GM18507 (cell line): ENCODE data around the gene VTI1A.
"Not testable (repeated sequence)": the region's sequence is repeated elsewhere in the genome, so short reads cannot be mapped to it uniquely, and the experiment has no call there.

ENCODE experiments used
- DNase-seq: peaks from one replicate; pipeline ENCODE4 v3.0.0; 2011; ENCODE audit warnings: low read depth; ENCODE audit not compliant: insufficient read length; ENCODE audit errors: extremely low spot score
- FAIRE-seq: peaks from 2 replicates; lab custom pipeline; 2011; peaks lifted over from hg19 to GRCh38; lab: Jason Lieb, UNC

The VTI1A gene

DNA sequence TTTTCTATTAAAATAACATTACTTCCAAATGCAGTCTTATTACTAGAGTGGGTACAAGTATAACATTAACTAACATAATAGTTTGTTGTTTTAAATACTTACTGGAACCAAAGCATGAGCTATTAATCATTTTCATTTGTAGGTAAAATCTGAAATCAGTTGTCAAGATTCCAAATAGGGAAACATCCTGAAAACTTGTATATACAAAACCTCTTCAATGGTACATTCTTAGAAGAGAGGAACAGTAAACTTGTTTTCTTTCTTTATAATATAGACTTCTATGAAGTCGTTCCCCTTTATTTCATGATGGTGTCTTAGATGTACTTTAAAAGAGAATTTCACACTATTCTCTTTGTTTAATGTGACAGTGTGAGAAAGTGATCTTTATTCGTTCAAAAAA lies 85.9 kb downstream of the VTI1A start:
- FAIRE-seq = no peak
- no peak for DNase-seq

DNA sequence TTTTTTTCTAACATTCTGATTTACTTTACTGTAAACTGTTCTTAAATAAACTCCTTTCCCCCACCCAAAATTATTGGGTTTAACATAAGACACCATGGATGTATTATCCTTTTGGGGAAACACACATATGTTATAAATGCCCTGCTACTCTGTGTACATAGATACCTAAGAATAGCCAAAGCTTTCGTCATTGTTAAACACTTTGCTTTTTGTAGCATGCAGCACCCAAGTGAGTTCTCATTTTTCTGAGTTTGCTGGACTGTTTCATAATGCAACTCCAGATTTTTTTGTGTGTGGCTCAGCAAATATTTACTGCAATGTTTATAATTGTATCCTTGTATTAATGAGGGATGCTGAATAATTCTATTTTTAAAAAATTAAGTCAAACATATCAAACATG lies 86.9 kb downstream of the VTI1A start:
- no peak for FAIRE-seq
- DNase-seq = no peak

DNA sequence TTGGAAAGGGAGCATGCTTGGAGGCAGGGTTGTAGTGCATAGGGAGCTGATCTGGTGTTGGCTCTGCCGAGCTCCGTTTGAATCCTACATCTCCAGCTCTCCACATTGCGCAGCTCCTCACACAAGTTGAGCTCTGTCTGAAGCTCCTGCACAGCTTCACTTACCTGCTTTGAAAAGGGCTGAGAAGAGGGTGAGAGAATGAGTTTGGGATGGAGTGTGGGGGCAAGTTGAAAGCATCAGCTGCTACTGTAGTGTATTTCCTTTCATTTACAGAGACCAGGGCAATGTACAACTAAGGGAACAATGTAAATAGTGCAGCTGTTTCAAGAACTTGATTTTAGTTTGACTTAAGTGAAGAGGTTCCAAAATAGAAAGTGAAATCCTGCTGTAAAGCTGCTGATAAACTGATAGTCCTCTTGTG lies 88.5 kb downstream of the VTI1A start:
- FAIRE-seq (peak; percentile 5), DNase-seq (no peak)

DNA sequence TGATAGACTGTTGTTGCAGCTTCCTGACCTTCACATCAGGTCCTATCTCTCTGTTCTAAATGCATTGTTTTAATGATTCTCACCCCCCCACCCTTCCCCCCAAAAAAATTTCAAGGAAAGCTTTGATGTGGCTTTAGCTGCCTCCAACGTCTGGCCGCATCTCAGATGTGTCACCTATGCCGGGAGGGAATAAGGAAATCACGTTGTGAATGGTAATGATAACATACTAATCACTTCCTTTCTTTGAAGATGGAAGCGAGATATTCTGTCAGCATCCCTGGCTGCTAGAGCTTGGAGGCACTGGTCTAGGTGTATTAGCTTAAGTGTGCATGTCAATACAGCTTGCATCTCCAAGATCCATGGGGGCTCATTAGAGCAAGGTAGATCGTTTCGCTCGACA lies 89.6 kb downstream of the VTI1A start:
- FAIRE-seq (no peak), DNase-seq (no peak)

DNA sequence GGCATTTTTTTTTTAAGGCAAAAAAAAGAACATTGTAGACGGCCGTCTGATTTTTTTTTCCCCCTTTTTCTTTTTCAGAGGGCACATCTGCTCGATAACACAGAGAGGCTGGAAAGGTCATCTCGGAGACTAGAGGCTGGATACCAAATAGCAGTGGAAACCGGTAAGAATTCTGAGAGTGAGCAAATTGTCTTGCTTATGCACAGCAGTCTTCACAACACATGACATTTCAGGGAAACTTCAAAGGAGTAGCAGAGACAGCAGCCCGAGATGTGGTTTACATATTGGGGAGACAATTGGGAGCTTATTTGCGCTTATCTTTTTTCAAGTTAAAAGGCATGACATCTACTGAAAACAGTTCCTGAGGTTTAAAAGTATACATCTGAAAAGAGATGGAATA lies 91.2 kb downstream of the VTI1A start:
- no peak for DNase-seq
- no peak for FAIRE-seq

DNA sequence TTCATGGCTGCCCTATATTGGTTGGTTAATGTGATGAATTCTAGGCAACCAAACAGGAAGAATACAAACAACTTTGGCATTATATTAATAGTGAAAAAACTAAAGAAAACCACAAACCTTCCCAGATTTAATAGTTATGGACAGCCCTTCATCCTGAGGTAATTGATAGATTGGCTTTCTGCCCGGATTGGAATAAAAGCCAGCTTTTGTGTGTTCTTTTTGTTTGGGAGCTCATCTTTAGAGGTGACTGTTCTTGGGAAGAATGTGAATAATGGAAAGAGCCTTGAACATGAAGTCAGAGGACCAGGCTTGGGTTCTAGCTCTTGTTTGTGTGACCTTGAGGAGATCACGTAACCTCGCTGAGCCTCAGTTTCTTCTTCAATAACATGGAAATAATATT lies 92.3 kb downstream of the VTI1A start:
- no peak for DNase-seq
- FAIRE-seq = no peak

DNA sequence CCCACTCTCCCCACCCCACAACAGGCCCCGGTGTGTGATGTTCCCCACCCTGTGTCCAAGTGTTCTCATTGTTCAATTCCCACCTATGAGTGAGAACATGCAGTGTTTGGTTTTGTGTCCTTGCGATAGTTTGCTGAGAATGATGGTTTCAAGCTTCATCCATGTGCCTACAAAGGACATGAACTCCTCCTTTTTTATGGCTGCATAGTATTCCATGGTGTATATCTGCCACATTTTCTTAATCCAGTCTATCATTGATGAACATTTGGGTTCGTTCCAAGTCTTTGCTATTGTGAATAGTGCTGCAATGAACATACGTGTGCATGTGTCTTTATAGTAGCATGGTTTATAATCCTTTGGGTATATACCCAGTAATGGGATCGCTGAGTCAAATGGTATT lies 95.8 kb downstream of the VTI1A start:
- FAIRE-seq, DNase-seq: not testable (repeated sequence)

DNA sequence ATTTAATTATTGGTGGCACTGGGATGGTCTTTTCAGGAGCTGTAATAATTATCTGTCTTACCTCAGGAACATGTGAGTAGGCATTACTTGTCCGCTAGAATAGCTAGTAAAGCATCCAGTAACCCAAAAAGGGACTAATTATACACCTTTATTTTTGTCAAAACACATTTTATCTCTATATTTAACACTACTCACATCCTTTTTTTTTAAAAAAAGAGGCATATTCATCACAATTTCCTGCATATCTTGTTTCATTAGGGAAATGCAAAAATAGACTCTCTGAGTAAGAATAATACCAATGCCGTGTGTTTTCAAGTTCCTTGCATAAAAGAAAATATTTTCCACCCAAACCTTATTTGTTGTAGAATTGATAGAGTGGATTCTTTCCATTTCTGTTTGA lies 99.5 kb downstream of the VTI1A start:
- FAIRE-seq (no peak), DNase-seq (no peak)

DNA sequence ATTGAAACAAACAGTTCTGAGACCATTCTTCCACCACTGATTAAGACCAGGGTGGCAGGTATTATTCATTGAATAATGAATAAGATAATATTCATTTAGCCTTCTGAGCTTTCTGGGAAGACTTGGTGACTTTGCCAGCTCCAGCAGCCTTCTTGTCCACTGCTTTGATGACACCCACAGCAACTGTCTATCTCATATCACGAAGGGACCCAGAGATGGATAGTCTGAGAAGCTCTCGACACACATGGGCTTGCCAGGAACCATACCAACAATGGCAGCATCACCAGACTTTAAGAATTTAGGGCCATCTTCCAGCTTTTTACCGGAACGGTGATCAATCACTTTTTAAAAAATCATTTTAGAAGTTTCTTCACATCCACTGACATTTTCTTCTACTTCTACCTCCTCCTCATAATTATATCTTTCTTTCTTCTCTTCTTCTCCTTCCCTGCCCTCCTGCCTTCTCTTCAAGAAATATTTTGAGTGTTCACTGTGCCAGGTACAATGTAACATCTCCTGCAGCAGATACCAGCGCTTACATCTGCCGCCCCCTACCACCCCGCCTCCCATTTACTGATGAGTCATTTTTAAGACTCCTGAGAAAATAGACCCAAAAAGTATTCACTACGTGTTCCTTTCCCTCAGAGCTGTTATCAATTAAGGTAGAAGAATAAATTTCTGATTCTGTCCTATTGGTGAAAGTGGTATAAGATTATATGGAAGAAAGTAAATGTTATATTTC lies 101.7 kb downstream of the VTI1A start:
- no peak for FAIRE-seq

DNA sequence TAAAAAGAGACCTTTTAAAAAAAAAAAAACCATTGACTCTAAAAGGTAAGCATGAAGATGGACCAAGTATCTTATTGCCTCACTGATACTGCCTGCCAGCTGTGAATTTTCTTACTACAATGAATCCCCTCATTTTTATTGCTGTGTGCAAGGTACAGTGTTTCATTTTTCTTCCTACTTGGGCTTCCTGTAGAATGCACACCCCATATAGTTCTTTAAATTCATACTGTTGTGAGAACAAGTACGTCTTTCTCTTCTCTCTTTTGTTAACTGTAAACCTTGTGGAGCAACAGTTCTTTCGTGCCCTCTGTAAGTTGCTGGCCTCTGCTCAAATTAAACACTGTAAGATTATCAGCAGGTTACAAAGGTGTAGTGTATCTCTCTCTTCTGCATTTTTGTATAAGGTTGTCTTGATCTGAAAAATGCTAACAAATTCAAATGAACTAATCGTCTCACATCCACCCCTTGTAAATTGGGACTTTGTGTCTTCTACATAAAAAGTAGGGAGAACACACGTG lies 105.6 kb downstream of the VTI1A start:
- FAIRE-seq (no peak), DNase-seq (no peak)

More for the DNA sequence above, 101.7 kb downstream of the VTI1A start:
- DNase-seq = no peak

DNA sequence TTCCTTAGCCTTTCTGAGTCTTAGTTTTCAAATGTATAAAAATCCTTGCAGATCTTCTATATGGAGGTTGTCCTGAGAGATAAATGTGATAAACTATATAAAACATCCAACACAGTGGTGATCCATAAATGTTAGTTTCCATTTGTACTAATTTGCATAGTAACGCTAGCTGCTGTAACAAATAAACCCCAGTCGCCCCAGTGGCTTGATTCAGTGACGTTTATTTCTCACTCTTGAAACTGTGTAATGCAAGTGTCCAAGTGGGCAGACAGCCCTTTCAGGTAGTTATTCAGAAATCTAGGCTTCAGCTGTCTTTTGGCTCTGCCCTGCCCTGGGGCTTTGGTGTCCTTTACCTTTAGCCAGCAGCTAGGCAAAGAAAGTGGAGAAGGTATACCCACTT lies 106.3 kb downstream of the VTI1A start:
- no peak for DNase-seq
- FAIRE-seq = no peak

DNA sequence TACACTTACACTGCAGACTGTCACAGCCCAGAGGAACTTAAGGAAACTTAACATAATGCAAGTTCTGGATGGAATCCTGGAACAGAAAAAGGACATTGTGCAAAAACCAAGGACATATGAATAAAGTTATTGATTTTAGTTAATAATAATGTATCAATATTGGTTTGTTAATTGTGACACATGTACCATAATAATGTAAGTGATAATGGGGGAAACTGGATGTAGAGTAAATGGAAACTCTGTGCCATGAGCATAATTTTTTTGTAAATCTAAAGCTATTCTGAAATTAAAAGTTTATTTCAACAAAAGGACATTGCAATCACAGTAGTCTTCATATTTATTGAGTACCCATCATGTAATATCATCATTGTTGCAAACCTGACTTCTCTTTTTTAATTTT lies 107.2 kb downstream of the VTI1A start:
- DNase-seq (no peak), FAIRE-seq (no peak)

DNA sequence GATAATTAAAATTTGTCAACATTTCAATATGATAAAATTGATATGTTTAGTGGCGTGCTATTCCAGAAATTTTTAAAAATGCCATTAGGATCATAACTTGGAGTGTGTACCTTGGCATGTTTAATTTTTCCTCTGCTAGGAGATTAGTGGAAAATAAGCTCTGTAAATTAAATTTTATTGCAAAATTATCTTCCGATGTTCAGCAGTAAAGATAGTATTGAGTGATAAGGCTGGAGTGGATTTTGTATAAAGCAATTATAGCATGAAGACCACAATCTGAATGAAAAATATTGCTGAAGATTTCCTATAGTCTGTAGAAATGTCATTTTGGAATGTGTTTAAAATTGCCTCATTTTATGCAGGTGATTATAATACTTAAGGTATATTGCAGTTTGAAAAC lies 110.2 kb downstream of the VTI1A start:
- FAIRE-seq = no peak

DNA sequence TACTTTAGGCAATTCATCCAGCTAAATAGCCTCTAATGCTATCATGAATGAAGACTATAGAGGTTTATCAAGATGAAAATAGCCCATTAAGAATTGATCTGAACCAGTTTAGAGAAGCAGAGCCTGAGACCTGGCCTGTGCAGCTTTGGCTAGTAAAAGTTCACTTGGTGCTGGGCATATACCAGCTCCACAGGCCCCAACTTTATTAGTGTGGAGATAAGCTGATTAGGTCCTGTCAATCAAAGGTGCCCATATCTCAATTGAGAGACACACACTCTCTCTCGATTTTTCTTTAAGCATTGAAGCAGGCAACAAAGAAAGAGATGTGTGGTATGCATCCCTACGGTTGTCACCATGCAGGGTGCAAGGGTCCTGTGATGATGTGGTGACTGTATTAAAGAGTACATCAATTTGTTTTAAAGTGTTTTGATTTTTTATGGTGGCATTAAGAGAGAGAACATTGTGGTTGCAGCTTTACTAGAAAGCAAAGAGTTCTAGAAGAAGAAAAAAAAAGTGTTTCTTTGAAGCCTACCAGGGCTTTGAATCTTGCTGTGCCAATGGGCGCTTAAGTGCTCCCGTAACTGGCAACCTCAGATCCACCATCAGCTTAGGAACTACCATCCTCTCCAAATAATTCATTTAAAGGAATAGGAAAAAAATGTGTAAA lies 111.6 kb downstream of the VTI1A start:
- FAIRE-seq (no peak), DNase-seq (no peak)

More for the DNA sequence above, 110.2 kb downstream of the VTI1A start:
- DNase-seq = no peak

DNA sequence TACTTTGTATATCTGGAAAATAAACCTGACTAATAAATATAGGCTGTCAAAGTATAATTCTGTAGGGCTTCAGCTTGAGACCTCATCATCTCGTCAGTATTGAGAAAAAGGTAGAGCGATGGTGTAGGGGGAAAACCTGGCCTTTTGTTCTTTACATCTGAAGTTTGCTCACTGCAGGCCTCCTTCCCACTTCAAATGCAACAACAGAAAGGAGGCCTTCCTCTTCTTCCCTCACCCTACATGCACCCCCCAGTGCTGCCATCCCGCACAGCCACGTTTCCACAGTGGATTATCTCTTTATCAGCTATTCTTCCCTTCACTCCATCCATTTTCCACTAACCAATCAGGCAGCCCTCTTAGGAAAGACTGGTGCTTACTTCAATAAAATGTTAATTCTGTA lies 112.3 kb downstream of the VTI1A start:
- FAIRE-seq = no peak

DNA sequence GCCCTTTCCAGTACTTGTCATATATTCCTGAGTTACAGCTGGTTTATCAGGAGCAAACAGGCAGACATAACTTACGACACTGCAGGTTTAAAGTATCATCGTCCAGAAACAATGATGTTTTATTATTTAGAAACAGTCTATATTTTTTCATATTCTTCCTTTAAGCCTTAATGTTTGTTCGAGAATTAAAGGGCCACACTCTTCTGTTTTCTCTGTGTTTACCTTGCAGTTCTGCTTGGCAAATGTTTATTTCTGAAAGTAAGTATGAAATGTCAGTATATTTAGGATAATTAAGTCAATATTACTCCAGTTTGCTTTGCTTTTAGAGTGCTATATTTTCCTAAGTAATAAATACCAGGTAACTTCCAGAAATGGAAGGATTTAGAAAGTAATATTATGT lies 115.1 kb downstream of the VTI1A start:
- FAIRE-seq = no peak

More for the DNA sequence above, 112.3 kb downstream of the VTI1A start:
- no peak for DNase-seq

DNA sequence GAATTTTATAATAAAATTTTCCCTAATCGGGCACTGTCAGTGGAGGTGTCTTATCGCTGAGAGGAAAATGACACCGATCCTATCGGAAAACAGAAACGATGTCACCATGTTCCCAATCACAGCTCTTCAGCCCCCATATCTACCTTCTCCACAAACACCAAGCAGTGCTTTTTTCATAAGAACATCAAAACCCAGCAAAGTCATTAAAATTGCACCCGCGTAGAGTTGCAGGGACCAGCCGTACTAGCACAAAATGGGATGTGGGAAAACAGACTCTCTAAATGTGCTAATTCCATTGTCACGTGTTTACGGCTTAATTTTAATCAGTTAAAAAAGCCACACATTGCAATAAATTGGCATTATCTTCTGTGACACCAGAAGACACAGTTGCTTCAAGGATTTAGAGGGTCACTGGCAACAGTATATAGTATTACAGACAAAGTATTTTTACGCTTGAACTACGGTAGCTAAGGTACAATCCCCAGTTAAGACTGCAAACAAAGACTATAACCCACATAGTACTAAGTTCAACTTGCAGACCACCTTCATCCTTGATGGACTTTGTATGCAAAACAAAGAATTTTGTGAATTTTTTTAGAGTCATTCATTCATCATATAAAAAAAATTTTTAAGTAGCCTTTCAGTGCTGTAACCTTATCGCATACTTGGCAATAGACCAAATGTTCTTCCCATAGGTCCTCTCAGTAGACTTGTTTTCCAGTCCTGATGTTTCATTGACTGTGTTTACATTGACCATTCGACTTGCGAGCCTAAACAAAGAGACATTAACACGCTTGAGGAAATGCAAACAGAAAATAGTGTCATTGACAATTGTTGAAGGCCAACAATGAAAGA lies 116.0 kb downstream of the VTI1A start:
- FAIRE-seq = no peak
- no peak for DNase-seq

More for the DNA sequence above, 115.1 kb downstream of the VTI1A start:
- DNase-seq = no peak

DNA sequence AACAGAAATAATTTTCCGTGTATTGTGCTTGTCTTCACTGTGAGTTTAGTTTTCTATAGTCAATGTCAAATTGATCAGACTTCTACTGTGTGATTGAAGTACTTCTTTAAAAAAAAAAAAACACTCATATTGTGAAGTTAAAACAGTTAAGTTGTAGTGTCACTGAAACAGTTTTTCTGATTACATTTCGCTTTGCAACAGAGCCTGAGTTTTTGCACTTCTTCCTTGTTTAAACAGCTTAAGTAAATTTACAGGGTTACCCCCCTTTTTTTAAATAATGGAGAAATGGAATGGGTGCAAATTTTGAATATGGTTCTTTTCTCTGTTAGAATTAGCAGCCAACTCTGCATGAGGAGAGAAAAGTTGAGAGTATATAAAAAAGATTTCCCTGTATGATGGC lies 117.3 kb downstream of the VTI1A start:
- DNase-seq (no peak), FAIRE-seq (no peak)

DNA sequence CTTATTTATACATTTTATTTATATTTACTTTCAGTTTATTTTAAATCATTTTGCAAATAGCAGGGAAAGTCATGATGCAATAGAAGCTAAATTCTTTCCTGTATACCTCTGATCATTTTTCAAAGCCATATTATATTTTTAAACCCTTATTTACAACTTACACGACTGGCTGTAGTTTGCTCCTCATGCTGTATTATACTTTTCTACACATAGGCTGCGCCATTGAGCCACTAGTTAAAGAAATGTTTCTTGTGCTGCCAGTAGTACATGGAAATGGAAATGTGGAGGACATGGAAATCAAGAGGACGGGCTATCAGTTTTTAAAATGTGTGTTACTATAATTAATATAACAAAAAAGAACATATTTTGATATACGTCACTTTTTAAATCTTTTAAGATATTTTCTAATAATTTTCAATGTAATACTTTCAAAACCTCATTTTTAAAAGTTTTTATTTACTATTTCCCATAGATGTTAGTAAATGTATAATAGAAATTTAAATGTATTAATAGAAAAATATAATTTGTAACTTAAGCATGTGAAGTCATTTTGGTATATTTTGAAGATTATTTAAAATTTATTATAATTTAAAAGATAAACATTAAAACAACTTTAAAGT lies 118.5 kb downstream of the VTI1A start:
- no peak for FAIRE-seq
- DNase-seq = no peak

DNA sequence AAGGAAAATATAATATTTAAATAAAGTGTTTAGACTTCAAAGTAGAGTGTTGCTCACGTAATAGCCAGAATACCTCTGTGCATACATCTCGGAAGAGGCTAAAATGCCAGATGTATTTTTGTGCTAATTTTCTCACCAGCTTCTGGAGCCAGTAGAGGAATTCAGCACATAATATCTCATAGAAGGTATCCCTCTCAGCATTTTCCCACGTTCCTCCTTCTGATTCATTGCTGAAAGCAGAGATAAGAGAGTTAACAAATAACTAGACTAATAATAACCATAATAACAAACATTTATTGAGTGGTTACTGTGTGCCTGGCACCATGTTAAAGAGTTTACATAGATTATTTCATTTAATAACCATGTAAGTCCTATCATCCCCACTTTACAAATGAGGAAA lies 123.6 kb downstream of the VTI1A start:
- no peak for FAIRE-seq
- no peak for DNase-seq
